NCI-H82 treated with DMSO at 0.1 percent for 48 hours (cell line): Measurements from ENCODE around the gene CYP2C8.
"Not testable (repeated sequence)": the region's sequence is repeated elsewhere in the genome, so short reads cannot be mapped to it uniquely, and the experiment has no call there.

Experiments used
- DNase-seq: peaks from one replicate; lab custom pipeline; 2025; ENCODE audit not compliant: unreplicated experiment; lab: John Stamatoyannopoulos, UW

CYP2C8 gene

GRCh38 chr10:95069286-95069685, at the start of gene CYP2C8:
TSS of gene CYP2C8 (minus strand) at chr10:95069497. CDS start at chr10:95069402, 95 bp downstream.
- DNase-seq = no peak

GRCh38 chr10:95116869-95117269, 47.6 kb upstream of the CYP2C8 start:
- no peak for DNase-seq

GRCh38 chr10:95110823-95111222, 41.5 kb upstream of the CYP2C8 start:
- DNase-seq = not testable (repeated sequence)

- no peak for DNase-seq
Measured at GRCh38 chr10:95097805-95098204, 28.5 kb upstream of the CYP2C8 start.

GRCh38 chr10:95096143-95096542, 26.8 kb upstream of the CYP2C8 start:
- DNase-seq = no peak

GRCh38 chr10:95079626-95080025, 10.3 kb upstream of the CYP2C8 start:
- not testable (repeated sequence) for DNase-seq

GRCh38 chr10:95077556-95077955, 8.3 kb upstream of the CYP2C8 start:
- DNase-seq = no peak

GRCh38 chr10:95071107-95071660, 1.9 kb upstream of the CYP2C8 start:
- no peak for DNase-seq

- DNase-seq = not testable (repeated sequence)
Measured at GRCh38 chr10:95064125-95064524, 5.2 kb downstream of the CYP2C8 start.

- DNase-seq = no peak
Measured at GRCh38 chr10:95056744-95057363, 12.4 kb downstream of the CYP2C8 start.

- DNase-seq = no peak
Measured at GRCh38 chr10:95049919-95050318, 19.4 kb downstream of the CYP2C8 start.

GRCh38 chr10:95048206-95048605, 21.1 kb downstream of the CYP2C8 start:
- no peak for DNase-seq

GRCh38 chr10:95039281-95039680, 30.0 kb downstream of the CYP2C8 start:
- no peak for DNase-seq

GRCh38 chr10:95035332-95036295, 33.7 kb downstream of the CYP2C8 start:
- no peak for DNase-seq

GRCh38 chr10:95034401-95034800, 34.9 kb downstream of the CYP2C8 start:
- DNase-seq = no peak

- DNase-seq = no peak
Measured at GRCh38 chr10:95031656-95032055, 37.6 kb downstream of the CYP2C8 start.

- no peak for DNase-seq
Measured at GRCh38 chr10:95026461-95026860, 42.8 kb downstream of the CYP2C8 start.

GRCh38 chr10:94997741-94998174, 71.5 kb downstream of the CYP2C8 start:
- no peak for DNase-seq

- no peak for DNase-seq
Measured at GRCh38 chr10:94992811-94993210, 76.5 kb downstream of the CYP2C8 start.

- DNase-seq = no peak
Measured at GRCh38 chr10:94991243-94991888, 77.9 kb downstream of the CYP2C8 start.

- DNase-seq = no peak
Measured at GRCh38 chr10:94989192-94989591, 80.1 kb downstream of the CYP2C8 start.
